H9 (cell line): ENCODE data around the gene ZNF627. TPM values are rescaled to one million over a fixed set of nuclear protein-coding genes. Genes with fewer than 3 reads are reported as not detected.

Experiments
- DNase-seq: peaks from one replicate; pipeline ENCODE4 v3.0.0-alpha.2; 2017
- H2AFZ ChIP-seq: one replicate; pipeline ENCODE4 v1.6.1; 2013; ENCODE audit warnings: mild to moderate bottlenecking, low read length, control low read depth, moderate library complexity
- H2AK5ac ChIP-seq: 2 replicates; pipeline ENCODE4 v1.6.1; 2013; ENCODE audit warnings: low read length, control low read depth, mixed read lengths; ENCODE audit not compliant: insufficient read length
- H2BK120ac ChIP-seq: one replicate; pipeline ENCODE4 v1.6.1; 2013; ENCODE audit warnings: low read depth, mild to moderate bottlenecking, low read length, control low read depth, inconsistent platforms; ENCODE audit not compliant: poor library complexity, severe bottlenecking
- H2BK12ac ChIP-seq: 2 replicates; pipeline ENCODE4 v1.6.1; 2013; ENCODE audit warnings: low read length, control low read depth, mixed read lengths, low read depth; ENCODE audit not compliant: insufficient read length
- H2BK15ac ChIP-seq: 2 replicates; pipeline ENCODE4 v1.6.1; 2013; ENCODE audit warnings: low read depth, low read length, control low read depth
- H2BK20ac ChIP-seq: one replicate; pipeline ENCODE4 v1.6.1; 2013; ENCODE audit warnings: low read depth, mild to moderate bottlenecking, low read length, control low read depth, inconsistent platforms; ENCODE audit not compliant: poor library complexity, severe bottlenecking
- H2BK5ac ChIP-seq: 2 replicates; pipeline ENCODE4 v1.6.1; 2013; ENCODE audit warnings: low read length, control low read depth, mixed read lengths; ENCODE audit not compliant: insufficient read length
- H3K14ac ChIP-seq: 2 replicates; pipeline ENCODE4 v1.6.1; 2013; ENCODE audit warnings: low read length, control low read depth; ENCODE audit not compliant: insufficient read depth
- H3K18ac ChIP-seq: 2 replicates; pipeline ENCODE4 v1.6.1; 2013; ENCODE audit warnings: low read depth, mild to moderate bottlenecking, mixed read lengths, low read length, control low read depth; ENCODE audit not compliant: insufficient read length
- H3K23ac ChIP-seq: 2 replicates; pipeline ENCODE4 v1.6.1; 2013; ENCODE audit warnings: low read length, control low read depth, mixed read lengths, low read depth; ENCODE audit not compliant: insufficient read length
- H3K23me2 ChIP-seq: 2 replicates; pipeline ENCODE4 v1.6.1; 2013; ENCODE audit warnings: low read depth, mild to moderate bottlenecking, mixed read lengths, low read length, control low read depth; ENCODE audit not compliant: insufficient read length, poor library complexity, severe bottlenecking
- H3K27ac ChIP-seq: 2 replicates; pipeline ENCODE4 v1.5.1; 2013; ENCODE audit warnings: low read length, control low read depth, mixed read lengths, low read depth; ENCODE audit not compliant: insufficient read length
- H3K27me3 ChIP-seq: 2 replicates; pipeline ENCODE4 v1.6.1; 2013; ENCODE audit warnings: low read length, control low read depth, inconsistent platforms; ENCODE audit not compliant: insufficient read depth
- H3K4ac ChIP-seq: 2 replicates; pipeline ENCODE4 v1.6.1; 2013; ENCODE audit warnings: low read depth, mild to moderate bottlenecking, control low read depth, inconsistent platforms, low read length, moderate library complexity
- H3K4me1 ChIP-seq: 2 replicates; pipeline ENCODE4 v1.6.1; 2013; ENCODE audit warnings: low read length, control low read depth, inconsistent platforms; ENCODE audit not compliant: insufficient read depth
- H3K4me2 ChIP-seq: 2 replicates; pipeline ENCODE4 v1.6.1; 2013; ENCODE audit warnings: low read length, control low read depth, mixed read lengths; ENCODE audit not compliant: insufficient read length, insufficient read depth
- H3K56ac ChIP-seq: 2 replicates; pipeline ENCODE4 v1.6.1; 2013; ENCODE audit warnings: low read depth, mild to moderate bottlenecking, mixed read lengths, low read length, control low read depth; ENCODE audit not compliant: insufficient read length
- H3K79me1 ChIP-seq: 2 replicates; pipeline ENCODE4 v1.6.1; 2013; ENCODE audit warnings: low read depth, mild to moderate bottlenecking, moderate library complexity, low read length, control low read depth, inconsistent platforms; ENCODE audit not compliant: insufficient read depth, poor library complexity, severe bottlenecking
- H3K79me2 ChIP-seq: 2 replicates; pipeline ENCODE4 v1.6.1; 2013; ENCODE audit warnings: low read length, control low read depth, inconsistent platforms; ENCODE audit not compliant: insufficient read depth
- H3K9ac ChIP-seq: 2 replicates; pipeline ENCODE4 v1.6.1; 2013; ENCODE audit warnings: low read length, control low read depth, mixed read lengths; ENCODE audit not compliant: insufficient read length; ENCODE audit errors: extremely low read depth
- H3K9me3 ChIP-seq: one replicate; pipeline ENCODE4 v1.6.1; 2013; ENCODE audit warnings: low read depth, low read length, inconsistent platforms; ENCODE audit not compliant: control insufficient read depth
- H3T11ph ChIP-seq: one replicate; pipeline ENCODE4 v1.6.1; 2013; ENCODE audit warnings: mild to moderate bottlenecking, low read length, control low read depth, inconsistent platforms
- H4K20me1 ChIP-seq: one replicate; pipeline ENCODE4 v1.6.1; 2013; ENCODE audit not compliant: control insufficient read depth, insufficient read length, insufficient read depth
- H4K5ac ChIP-seq: 2 replicates; pipeline ENCODE4 v1.6.1; 2013; ENCODE audit warnings: low read depth, mild to moderate bottlenecking, mixed read lengths, low read length, control low read depth; ENCODE audit not compliant: insufficient read length
- H4K8ac ChIP-seq: replicated peaks from 2 replicates; pipeline ENCODE4 v1.6.1; 2013; ENCODE audit warnings: low read length, control low read depth, mixed read lengths, low read depth; ENCODE audit not compliant: insufficient read length
- H4K91ac ChIP-seq: 2 replicates; pipeline ENCODE4 v1.6.1; 2013; ENCODE audit warnings: low read depth, mild to moderate bottlenecking, moderate library complexity, mixed read lengths, low read length, control low read depth; ENCODE audit not compliant: insufficient read length
- H3K27ac Mint-ChIP-seq, 3 experiments: 2 replicates in 2 of 3; 3 replicates in 1 of 3; pipeline ENCODE4 v1.8.0; 2020 to 2021; ENCODE audit warnings: mixed read lengths in 3 of 3, mild to moderate bottlenecking in 1 of 3, moderate library complexity in 1 of 3
- H3K27me3 Mint-ChIP-seq: 2 replicates; pipeline ENCODE4 v1.8.0; 2021; ENCODE audit warnings: low read depth, mild to moderate bottlenecking, moderate library complexity, mixed read lengths
- H3K36me3 Mint-ChIP-seq, 3 experiments: 2 replicates in 2 of 3; 3 replicates in 1 of 3; pipeline ENCODE4 v1.8.0; 2020 to 2021; ENCODE audit warnings: low read depth in 3 of 3, mixed read lengths in 3 of 3; ENCODE audit not compliant: insufficient read depth in 1 of 3
- H3K4me1 Mint-ChIP-seq, 2 experiments: 2 replicates each; pipeline ENCODE4 v1.8.0; 2020; ENCODE audit warnings: mixed read lengths in 2 of 2
- H3K4me3 Mint-ChIP-seq, 2 experiments: 2 replicates in 1 of 2; 3 replicates in 1 of 2; pipeline ENCODE4 v1.8.0; 2020 to 2021; ENCODE audit warnings: mild to moderate bottlenecking in 2 of 2, mixed read lengths in 2 of 2, moderate library complexity in 1 of 2
- H3K9me3 Mint-ChIP-seq, 2 experiments: 2 replicates in 1 of 2; 3 replicates in 1 of 2; pipeline ENCODE4 v1.8.0; 2020; ENCODE audit warnings: mild to moderate bottlenecking in 2 of 2, mixed read lengths in 2 of 2, moderate library complexity in 1 of 2
- CTCF ChIP-seq: fragments of 200-600 bp; sonication (generic); conservative IDR thresholded peaks from 3 replicates; pipeline ENCODE4 v1.8.0; 2021; ENCODE audit warnings: antibody characterized with exemption, mild to moderate bottlenecking
- WGBS: extraction: QIAGEN DNeasy Blood & Tissue Kit; methylation state at CpG from one replicate; pipeline ENCODE4 v1.1.7; 2013; ENCODE audit warnings: missing lambda C conversion rate, low lambda C conversion rate, mixed read lengths; ENCODE audit not compliant: insufficient read length; ENCODE audit errors: extremely low coverage; 5-methylcytosine and 5-hydroxymethylcytosine counted together
- total RNA-seq: library from RNA; stranded (reverse); gene quantifications from 2 replicates; pipeline ENCODE4 v1.2.1, GENCODE V29; 2021

The ZNF627 gene
- total RNA-seq, 1 experiment from 2014 or later, result 12.8 TPM

- no peak within 1 kb of the TSS for H2BK120ac ChIP-seq
- H3K18ac ChIP-seq, result no peak within 1 kb of the TSS
- no peaks in the 10 kb centered on the region for H4K20me1 ChIP-seq
- Mint-ChIP-seq H3K27me3 (no peaks in the 10 kb centered on the region; the same call in 1 of the 2 replicates), H3K36me3 (peaks cover 6 to 18% (median 14%) of the 10 kb centered on the region in 3 experiments; a peak in 6 of 7 replicates), H3K4me3 (peak within 1 kb of the TSS; percentile 90 to 94), H3K4me1 (peaks cover 10 to 18% of the 10 kb centered on the region in 2 experiments), H3K9me3 (peaks cover 0 to 3% of the 10 kb centered on the region in 2 experiments; a peak in 1 of 5 replicates), H3K27ac (peak within 1 kb of the TSS; percentile 54 to 93 (median 91); a peak in 5 of 7 replicates)
- H4K91ac ChIP-seq, result no peak within 1 kb of the TSS
- H3K27me3 ChIP-seq, result no peaks in the 10 kb centered on the region
- no peak within 1 kb of the TSS for H3K23ac ChIP-seq
- H4K8ac ChIP-seq, result no peak within 1 kb of the TSS
- no peak within 1 kb of the TSS for H2BK12ac ChIP-seq
- H2AFZ ChIP-seq, result peak within 1 kb of the TSS; percentile 66
- no peak within 1 kb of the TSS for H2BK5ac ChIP-seq
- no peaks in the 10 kb centered on the region for H3K9me3 ChIP-seq
- TF ChIP-seq CTCF, result peak; percentile 32; the same call in 2 of the 3 replicates
- H3K56ac ChIP-seq, result no peak within 1 kb of the TSS
- no peak within 1 kb of the TSS for H3K4ac ChIP-seq
- H3K9ac ChIP-seq, result peak within 1 kb of the TSS; percentile 79
- H3K23me2 ChIP-seq, result peaks cover 9% of the 10 kb centered on the region
- no peak within 1 kb of the TSS for H4K5ac ChIP-seq
- peaks cover 2% of the 10 kb centered on the region for H3K79me1 ChIP-seq
- peaks cover 17% of the 10 kb centered on the region; the same call in 1 of the 2 replicates for H3K79me2 ChIP-seq
- H3K4me2 ChIP-seq, result peak within 1 kb of the TSS; percentile 76
- no peak within 1 kb of the TSS for H2BK20ac ChIP-seq
- no peaks in the 10 kb centered on the region for H3K4me1 ChIP-seq
- no peak within 1 kb of the TSS for H3T11ph ChIP-seq
- no peak within 1 kb of the TSS for H2BK15ac ChIP-seq
- H3K14ac ChIP-seq, result no peak within 1 kb of the TSS
- no CpG with 5 or more reads among the region's 57 CpGs for WGBS
- no peak within 1 kb of the TSS for H3K27ac ChIP-seq
- H2AK5ac ChIP-seq, result no peak within 1 kb of the TSS
- DNase-seq, result peak; percentile 99
Measured at GRCh38 chr19:11558881-11559828, 38.1 kb upstream of the ZNF627 start, which contains the start of gene ELOF1. Gene ELOF1, minus strand, starts transcription at chr19:11559230. Its CDS starts 4,883 bp downstream, at chr19:11554347.
